GDM1 (cell line): ENCODE results near the gene URM1.

Experiments
- DNase-seq: peaks from one replicate; lab custom pipeline; 2025; lab: John Stamatoyannopoulos, UW

Gene URM1

DNA sequence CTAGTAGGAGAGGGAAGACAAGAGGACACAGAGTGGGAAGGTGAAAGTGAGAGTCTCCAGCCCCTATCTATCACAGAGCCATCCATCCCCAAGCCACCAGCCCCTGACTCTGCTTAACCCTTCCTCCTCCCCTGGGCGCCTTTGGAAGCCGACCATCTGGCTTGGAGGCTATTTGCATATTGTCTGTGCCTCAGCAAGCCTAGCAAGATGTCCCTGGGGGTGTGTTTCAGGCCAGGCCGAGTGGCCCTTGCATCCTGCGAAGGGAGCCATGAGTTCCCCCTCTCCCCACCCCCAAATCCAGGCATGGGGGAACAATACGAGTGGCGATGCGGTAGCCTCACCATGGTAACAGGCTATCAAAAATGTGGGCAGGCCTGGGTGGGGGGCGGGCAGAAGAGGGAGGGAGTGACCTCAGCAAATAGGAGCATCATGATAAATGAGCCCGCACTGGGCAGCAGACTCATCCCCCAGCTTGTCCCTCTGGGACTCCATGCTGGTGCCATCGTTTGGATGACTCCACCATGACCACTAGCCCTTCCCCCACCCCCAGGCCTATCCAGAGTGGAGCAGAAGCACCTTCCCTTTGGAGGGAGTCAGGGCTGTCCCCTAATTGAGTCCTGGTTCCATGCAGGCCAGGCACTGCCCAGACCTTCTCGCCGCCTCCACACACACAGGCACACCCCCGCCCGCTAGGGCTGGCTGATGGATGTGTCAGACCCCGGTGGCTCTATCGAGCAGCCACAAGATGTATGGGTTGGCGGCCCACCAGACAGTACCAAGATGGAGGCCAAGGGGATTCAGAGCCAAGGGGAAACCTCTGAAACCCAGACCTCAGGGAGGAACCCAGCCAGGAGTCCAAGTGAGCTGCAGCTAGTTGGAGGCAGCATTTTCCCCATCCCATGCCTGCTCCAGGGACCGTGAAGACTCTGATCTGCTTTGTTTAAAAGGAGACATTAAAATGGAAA lies 14.6 kb downstream of the URM1 start:
- no peak for DNase-seq

DNA sequence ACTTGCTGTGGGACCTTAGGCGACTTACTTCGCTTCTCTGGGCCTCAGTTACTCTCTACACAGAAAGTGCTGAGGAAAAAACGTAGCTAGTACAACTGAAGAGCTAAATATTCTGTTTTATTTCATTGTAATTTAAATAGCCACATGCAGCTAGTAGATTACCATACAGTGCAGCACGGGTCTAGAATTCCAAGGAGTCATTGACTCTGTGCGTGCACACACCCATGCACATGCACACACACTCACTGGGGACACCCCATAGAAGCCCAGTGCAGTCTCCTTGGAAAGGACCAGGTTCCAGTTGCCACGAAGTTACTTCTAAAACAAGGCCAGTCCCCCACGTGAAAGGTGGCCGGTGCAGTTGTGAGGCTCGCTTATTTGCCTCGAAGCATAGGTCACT lies 17.0 kb downstream of the URM1 start:
- no peak for DNase-seq

DNA sequence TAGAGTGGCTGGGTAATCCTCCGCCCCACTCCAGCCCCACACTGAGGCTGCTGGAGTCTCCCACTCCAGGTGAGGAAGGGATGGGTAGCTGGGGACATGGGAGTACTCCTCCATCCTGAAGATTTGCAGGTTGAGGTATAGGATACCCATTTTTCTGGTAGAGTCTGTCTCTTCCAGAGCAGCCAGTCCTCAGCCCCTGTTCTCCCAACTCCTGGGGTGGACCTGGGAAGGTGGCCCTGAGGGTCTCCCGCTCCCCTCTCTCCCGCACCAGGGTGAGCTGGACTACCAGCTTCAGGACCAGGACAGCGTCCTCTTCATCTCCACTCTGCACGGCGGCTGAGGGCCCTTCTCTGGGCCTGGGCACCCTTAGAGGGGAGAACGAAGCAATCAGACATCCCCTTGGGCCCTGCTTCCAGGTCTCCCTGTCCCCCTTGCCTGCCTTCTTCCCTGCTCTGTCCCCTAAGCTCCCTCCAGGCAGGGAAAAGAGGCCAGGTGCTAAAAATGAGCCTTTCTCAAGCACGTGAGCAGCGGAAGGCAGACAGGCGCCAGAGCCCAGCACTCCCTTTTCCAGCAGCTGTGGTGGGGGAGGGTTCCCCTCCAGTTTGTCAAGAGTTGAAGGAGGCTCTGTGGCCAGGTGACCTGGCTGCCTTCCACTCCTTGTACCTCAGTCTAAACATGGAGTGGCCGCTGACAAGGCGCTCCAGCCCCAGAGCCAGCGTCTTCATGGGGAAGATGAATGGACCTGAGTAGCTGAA lies 18.4 kb downstream of the URM1 start:
- no peak for DNase-seq

DNA sequence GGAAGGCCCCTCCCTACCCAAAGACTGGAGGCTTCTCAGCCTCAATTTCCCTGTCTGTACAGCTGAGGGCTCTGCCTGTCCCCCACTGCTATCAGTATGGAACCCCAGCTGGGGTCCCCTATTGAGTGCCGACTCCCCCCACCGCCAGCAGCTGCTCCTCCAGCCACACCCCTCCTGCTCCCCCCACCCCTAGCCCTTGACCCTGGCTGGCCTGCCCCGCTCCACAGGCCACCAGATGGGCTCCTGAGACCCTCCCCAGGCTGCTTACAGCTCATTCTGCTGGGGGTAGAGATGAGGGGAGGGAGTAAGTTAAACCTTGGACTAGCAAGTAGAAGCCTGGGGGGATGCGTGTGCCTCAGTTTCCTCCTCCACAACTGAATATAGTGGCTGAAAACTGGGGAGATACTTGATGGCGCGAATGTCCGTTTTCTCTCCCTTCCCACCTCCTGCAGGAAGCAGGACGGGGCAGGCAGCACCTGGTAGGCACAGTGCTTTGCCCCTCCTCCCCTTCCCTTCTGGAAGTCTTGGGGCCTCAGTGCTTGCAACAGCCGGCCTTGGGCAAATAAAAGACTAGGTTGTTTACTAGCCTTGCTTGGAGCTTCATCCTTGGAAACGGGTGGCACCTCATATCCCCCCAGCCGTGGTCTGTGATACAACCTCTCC lies 19.1 kb downstream of the URM1 start:
- no peak for DNase-seq

DNA sequence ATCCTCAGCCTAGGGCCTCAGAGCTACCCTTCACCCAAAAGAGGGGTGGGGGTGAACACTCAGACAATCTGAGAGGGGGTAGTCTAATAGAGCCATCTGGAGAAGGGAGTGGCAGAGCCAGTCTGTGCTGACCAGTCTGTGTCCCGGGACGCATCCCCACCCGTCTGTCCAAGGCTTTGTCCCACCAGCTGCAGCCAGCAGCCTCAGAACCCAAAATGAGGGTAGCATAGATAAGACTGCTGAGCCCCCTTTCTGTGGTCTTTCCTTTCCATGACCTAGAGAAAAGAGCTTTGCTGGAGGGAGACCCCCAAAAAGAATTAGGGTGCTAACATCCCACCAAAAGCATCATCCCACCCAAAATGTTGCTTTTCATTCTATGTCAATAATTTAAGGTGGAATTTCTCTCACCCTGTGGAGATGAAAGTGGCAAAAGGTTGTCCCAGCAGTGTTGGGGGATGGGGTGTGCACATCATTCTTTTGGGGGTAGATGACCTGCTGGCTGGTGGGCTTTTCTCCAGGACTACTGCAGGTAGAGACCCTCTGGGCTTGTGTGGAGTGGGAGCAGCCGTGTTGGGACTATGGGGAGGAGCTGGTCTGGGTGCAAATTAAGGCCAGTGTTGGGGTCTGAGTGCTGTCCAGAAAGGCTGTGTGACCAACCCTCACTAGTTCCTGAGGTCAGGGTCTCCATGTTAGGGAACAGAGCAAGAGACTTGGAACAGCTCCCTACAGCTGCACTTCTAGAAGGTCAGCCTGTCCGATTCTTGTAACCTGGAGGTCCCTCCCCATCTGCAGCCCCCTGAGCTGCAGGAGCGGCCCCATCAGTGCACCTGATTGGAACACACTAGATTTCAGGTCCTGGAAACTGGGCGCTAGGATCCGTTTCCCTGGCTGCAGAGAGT lies 19.9 kb downstream of the URM1 start:
- no peak for DNase-seq

DNA sequence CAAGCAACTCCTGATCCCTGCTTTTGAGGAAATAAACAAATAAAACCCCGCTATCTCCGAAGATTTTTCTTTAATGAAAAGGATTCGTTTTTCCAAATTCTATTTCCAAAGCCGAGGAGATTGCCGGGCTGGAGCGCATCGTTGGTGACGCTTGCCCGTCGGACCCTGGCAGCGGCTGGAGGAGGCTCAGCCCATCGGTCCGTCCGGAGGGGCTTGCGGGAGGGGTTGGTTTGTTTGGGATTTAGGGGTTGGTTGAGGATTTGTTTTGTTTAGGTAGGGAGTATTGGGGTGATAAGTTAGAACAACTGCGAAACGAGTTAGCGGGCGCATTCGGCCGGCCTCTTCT lies 20.8 kb downstream of the URM1 start:
- DNase-seq = no peak

DNA sequence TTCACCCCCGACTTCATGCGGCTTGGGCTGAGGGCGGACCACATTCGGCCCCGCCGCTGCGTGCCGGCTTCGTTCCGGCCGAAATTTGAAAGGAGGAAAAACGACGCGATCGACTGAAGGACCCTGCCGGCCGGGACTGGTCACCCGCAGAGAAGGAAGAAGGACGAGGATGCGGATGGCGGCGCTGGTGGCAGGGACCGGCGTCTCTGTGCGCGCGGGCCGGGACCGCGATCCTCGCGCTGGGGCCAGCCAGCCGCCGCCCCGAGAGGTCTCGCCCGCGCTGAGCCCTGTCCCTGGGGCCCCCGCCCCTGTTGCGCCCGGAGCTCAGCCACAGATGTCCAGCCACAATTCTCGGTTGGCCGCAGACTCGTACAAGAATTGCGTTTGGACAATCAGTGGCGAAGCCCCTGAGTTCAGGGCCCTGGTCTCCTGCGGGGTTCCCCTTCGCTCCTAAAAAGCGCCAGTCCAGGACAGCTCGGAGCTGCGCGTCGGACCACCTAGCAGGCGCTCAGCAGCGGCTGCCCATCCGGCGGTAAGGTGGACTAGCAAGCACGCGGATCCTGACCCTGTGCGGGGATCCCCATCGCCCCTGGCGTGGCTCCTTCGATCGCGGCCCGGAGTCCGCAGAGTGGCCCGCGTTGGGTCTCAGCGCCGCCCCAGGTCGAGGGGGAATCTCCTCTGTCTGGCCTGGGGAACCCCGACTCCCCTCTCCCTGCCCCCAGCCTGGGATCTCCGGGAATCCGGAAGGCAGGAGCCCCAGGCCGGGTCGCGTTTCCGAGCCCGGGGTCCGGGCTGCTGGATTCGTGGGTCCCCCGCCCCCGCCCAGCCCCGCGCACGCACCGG lies 21.3 kb downstream of the URM1 start:
- DNase-seq = no peak

DNA sequence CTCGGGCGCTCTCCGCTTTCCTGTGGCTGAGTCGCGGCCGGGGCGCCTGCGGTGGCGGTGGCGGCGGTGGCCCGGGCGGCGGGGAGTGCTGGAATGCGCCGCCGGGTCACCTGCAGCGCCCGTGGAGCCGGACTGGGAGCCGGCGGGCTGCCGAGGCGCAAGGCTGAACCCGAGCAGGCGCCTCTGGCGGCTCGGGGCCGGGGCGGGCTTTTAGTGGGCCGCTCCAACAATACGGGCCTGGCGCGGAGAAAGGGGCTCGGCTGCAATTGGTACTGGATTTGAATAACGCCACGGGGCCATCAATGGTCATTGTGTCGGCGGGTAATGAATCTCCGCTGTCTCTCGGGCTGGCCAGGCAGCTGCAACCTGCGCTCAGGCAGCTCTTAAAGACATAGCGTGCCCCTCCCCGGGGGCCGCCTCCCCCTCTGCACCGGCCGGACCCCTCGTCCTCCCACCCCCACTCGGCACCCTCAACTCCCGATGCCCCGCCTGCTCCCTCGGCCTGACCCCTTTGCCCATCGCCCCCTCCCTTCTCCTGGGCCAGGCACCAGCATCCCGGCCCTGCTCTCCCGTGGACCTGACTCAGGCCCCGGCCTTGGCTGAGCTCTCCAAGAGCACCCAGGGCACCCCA lies 22.1 kb downstream of the URM1 start:
- no peak for DNase-seq

DNA sequence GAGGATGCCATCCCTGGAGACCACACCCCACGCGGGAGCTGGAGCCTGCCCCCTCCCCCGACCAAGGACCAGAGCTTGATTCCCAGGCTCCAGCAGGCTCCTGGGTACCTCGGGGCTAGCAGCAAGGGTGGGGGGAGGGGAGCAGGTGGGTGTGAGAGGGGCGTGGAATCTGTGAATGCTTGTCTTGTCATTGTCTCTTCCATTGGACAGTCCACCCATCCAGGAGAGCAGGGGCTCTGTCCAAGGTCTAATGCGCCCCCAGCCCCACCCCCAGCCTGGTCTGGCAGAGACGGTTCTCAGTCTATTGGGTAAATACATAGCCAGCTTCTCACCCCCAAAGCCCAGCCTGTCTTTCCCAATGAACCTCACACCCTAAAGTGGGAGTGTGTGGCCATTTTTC lies 22.8 kb downstream of the URM1 start:
- DNase-seq = no peak

DNA sequence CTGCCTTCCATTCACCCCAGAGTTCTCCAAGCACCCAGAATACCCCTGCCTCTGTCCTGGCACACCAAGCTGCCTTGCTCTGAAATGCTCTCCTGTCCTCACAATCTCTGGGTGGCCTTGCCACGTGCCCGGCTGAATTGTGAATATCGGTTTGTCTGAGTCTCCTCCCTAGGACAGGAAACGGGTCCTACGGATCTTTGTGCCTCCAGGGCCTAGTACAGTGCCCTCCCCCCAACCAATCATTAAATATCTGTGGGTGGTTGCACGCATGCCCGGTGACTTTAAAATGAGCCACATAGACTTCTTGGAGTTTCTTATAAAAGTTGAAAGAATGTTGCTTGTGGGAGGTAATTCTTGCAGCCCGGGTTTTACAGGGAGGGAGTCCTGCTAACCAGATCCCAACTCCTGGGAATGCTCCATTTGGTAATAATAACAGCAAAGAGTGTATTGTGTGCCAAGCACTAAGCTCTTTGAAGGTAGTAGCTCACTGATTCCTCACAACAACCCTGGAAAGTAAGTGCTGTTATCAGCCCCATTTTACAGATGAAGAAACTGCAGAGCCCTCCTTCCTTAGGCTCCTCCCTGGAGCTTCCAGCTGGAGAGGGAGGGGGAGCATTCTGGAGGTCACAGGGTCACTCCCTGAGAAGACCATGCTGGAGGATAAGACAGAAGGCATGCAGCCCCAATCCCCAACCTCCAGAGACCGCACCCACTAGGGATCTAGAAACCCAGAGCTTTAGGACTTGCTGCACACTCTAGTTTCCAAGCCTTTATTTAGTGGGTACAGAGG lies 23.4 kb downstream of the URM1 start:
- DNase-seq = no peak

DNA sequence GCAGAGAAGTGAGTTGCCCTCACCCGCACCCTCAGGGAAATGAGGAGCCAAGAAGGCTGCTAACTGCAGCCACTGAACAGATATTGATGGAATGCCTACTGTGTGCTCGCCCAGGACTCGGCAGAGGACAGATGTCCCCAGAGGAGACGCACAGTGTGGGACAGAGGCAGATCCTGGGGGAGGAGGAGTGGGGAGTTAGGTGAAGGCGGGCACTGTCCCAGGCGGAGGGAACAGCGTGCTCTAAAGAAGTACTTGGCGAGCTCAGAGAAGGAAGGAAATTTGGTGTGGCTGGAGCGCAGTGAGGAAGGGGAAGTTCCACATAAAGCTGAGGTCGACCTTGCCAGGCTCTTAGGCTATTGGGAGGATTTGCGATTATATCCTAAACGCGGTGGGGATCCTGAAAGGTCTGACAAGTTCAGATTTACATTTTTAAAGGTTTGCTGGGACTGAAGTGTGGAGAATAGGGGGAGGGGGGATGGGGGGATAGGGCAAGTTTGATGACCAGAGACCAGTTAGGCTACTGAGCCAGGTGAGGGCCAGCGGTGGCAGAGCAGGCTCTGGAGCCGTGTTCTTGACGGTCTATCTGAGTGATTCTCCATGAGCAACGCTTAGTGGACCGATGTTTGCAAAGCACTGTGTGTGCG lies 25.9 kb downstream of the URM1 start:
- peak; percentile 61 for DNase-seq

DNA sequence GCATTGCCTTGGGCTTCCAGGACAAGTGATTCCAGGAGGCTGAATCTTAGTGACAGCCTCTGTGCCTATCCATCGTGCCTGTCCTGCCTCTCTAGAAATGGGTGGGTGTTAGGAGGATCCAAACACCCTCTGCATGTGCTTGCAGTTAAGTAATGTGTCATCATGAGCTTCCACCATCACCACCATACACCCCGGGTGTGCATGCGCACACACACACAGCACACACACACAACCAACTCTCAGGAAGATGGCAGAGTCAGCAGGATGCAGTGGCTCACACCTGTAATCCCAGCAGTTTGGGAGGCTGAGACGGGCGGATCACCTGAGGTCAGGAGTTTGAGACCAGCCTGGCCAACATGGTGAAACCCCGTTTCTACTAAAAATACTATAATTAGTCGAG lies 26.7 kb downstream of the URM1 start:
- DNase-seq = no peak

DNA sequence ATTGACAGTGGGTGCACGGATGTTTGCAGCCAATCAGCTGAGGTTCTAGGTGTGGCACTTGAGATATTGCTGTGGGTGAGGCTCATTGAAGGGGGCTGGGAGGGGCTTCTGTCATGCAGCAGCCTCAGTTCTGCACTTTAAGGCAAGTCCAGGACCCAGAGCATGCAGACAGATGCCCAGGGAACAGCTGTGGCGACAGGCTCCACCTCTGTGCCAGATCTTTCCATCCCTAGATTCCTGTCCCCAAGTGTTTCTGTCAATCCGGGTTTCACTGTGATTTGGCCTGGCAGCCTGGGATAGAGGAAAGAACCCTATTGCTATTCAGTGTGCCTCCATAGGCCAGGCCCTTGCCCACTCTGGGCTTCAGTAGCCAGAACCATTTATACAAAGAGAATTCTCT lies 28.7 kb downstream of the URM1 start:
- DNase-seq = no peak

DNA sequence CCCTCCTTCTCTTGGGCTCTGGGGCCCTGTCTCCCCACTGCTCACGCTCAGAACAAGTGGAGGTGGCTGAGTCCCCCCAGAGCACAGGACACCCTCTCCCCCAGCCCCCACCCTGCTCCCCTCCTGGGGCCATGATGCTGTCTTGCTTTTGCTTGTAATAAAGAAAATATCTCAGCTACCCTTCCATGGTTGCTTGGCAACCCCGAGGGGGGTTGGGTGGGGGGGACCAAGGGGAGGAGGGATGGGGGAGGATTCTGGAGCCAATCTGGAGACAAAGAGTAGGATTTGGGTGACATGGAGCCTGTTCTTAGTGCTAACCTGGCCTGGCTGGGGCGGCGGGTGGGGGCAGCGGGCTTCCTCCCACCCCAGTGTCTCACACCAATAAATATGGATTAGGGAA lies 33.4 kb downstream of the URM1 start:
- no peak for DNase-seq

DNA sequence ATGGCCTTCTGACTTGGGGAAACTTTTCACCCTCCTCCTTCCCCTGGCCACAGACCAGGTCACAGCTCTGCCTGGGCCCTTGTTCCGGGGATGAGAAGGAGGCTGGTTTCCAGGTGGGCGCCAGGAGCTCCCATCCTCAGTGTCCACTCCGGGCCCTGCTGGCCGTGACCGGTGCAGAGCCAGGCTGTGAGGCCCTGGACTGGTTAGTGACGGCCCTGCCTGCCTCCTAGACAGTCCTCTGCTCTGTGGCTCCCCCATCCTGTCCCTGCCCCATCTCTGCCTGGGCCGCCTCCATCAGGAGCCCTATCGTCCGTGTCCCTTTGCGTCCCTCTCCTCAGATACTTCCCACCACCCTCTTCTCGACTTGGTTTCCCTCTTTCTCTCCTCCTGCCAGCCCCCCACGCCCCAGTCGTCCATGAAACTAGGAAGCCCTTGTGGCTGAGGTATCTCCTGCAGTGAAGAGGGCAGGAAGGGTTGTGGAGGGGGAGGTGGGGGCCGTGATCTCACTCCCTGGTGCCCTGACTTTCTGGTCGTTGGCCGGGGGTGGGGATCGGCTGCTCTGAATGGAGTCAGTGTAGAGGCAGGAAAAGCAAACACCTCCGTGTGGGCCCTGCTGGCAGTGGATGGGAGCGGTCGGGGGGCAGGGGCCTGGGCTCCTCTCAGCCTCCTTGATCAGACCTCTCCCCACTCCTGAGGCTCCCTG lies 34.1 kb downstream of the URM1 start:
- DNase-seq = no peak

DNA sequence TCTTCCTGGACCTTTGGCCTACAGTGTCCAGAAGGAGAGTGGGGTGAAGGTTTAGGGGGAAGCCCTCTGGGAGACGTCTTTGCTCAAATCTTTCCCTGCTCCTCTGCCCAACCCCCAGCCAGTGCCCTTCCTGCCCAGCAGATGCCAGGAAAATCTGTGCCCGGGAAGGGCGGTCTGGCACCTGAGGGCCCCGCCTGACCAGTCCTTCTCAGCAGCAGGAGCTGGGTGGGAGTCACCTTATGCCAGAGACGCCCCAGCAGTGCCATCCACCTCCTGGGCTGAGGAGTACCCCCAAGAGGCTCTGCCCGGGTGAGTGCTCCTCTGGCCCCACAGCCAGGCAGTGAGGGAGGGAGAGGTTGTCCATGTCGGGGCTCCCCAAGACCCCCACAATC lies 34.6 kb downstream of the URM1 start:
- DNase-seq = no peak

DNA sequence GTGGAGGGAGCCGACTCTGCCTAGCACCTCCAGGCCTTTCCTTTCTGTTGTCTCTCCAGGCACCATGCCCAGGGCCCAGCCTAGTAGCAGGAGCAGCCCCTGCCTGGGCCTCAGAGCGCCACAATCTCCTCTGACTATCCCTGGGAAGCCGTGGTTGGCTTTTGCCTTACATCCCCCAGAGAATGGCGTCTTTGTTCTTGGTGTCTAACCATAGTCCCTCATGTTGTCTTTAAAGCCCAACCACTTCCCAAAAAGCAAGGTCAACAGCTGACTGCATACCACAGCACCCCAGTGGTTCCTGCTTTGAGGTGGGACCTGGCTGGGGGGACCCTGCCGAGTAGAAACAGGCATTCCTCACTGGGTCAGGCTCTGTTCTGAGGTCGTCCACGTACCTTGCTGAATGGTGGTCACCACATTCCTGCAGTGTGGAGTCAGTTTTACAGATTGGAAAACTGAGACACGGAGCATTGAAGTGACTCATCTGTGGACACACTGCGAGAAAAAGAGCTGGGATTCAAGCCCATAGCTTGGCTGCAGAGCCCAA lies 35.7 kb downstream of the URM1 start:
- DNase-seq = no peak

DNA sequence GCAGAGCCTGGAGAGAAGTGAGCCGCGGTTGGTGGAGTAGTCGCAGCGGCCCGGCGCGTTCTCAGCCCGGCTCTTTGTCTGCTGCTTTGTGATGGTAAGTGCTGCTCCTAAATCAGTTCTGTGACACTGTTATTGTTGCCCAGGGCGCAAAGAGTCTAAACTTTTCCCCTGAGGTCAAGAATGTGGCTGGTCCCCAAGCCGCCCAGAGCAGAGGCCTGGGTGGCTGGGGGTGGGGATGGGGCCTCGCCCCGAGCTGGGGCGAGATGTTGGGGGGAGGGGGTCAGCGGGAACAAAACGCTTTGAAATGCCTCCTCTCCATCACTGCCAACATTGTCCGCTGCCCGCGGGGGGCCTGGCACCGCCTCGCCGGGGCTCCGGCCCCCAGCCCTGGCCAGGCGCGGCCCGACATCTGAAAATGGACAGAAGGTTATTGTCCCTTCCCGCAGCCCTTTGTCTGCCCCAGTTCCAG lies 37.8 kb downstream of the URM1 start:
- DNase-seq = no peak
